WTC11 (cell line): ENCODE measurements around the gene TMEM40. TPM values are rescaled to one million over a fixed set of nuclear protein-coding genes. Genes with fewer than 3 reads are reported as not detected.
A peak's percentile ranks its signal among the peaks of the same experiment; 100 is the strongest.

ENCODE experiments used
- ATAC-seq: fragments of 200-7000 bp; cut with Tn5 transposase; 2 replicates; pipeline ENCODE4 v1.10.0; 2021; ENCODE audit warnings: mild to moderate bottlenecking, moderate library complexity
- CTCF ChIA-PET: fragments of 300-600 bp; sonication (Branson Sonifier 250); formaldehyde crosslinking; loops from one replicate; lab custom pipeline; 2021; ENCODE audit warnings: antibody characterized with exemption; lab: Charles Lee
- POLR2A ChIA-PET: fragments of 350-600 bp; sonication (Branson Sonifier 250); formaldehyde crosslinking; loops from one replicate; lab custom pipeline; 2021; ENCODE audit warnings: antibody characterized with exemption; lab: Charles Lee
- DNase-seq: peaks from one replicate; pipeline ENCODE4 v3.0.0; 2021; ENCODE audit warnings: low spot score
- H3K27ac Mint-ChIP-seq: 2 replicates; pipeline ENCODE4 v1.8.0; 2021; ENCODE audit warnings: mixed read lengths
- H3K27me3 Mint-ChIP-seq: 2 replicates; pipeline ENCODE4 v1.8.0; 2021; ENCODE audit warnings: low read depth, mild to moderate bottlenecking, moderate library complexity, mixed read lengths
- H3K36me3 Mint-ChIP-seq: 2 replicates; pipeline ENCODE4 v1.8.0; 2021; ENCODE audit warnings: mixed read lengths
- H3K4me1 Mint-ChIP-seq: 2 replicates; pipeline ENCODE4 v1.8.0; 2022; ENCODE audit warnings: mixed read lengths
- H3K4me3 Mint-ChIP-seq: 2 replicates; pipeline ENCODE4 v1.8.0; 2021; ENCODE audit warnings: mild to moderate bottlenecking, moderate library complexity, mixed read lengths
- H3K9me3 Mint-ChIP-seq: 2 replicates; pipeline ENCODE4 v1.8.0; 2021; ENCODE audit warnings: mixed read lengths
- CBFB ChIP-seq: sonication (generic); formaldehyde crosslinking; IDR thresholded peaks from 2 replicates; pipeline ENCODE4 v1.8.1; 2022; ENCODE audit warnings: mild to moderate bottlenecking, low read depth, missing genetic modification reagents
- CREM ChIP-seq: sonication (generic); formaldehyde crosslinking; IDR thresholded peaks from 2 replicates; pipeline ENCODE4 v1.8.1; 2022; ENCODE audit warnings: mild to moderate bottlenecking, missing genetic modification reagents, moderate library complexity
- FOXJ3 ChIP-seq: sonication (generic); formaldehyde crosslinking; IDR thresholded peaks from 2 replicates; pipeline ENCODE4 v1.9.0; 2021; ENCODE audit warnings: missing genetic modification reagents, mild to moderate bottlenecking, borderline replicate concordance
- JAZF1 ChIP-seq: fragments of 250-450 bp; sonication (Bioruptor Pico); IDR thresholded peaks from 2 replicates; pipeline ENCODE4 v1.9.0; 2021; ENCODE audit warnings: moderate library complexity, mild to moderate bottlenecking, inconsistent platforms
- NFATC4 ChIP-seq: fragments of 250-450 bp; sonication (Bioruptor Pico); IDR thresholded peaks from 2 replicates; pipeline ENCODE4 v1.9.0; 2021; ENCODE audit warnings: mild to moderate bottlenecking
- NFYB ChIP-seq: sonication (generic); formaldehyde crosslinking; conservative IDR thresholded peaks from 2 replicates; pipeline ENCODE4 v1.8.0; 2022; ENCODE audit warnings: low read depth, missing genetic modification reagents
- PREB ChIP-seq: sonication (generic); formaldehyde crosslinking; IDR thresholded peaks from 2 replicates; pipeline ENCODE4 v1.8.1; 2022; ENCODE audit warnings: mild to moderate bottlenecking, missing genetic modification reagents, moderate library complexity, borderline replicate concordance
- ZNF121 ChIP-seq: sonication (generic); formaldehyde crosslinking; IDR thresholded peaks from 2 replicates; pipeline ENCODE4 v1.8.0; 2023; ENCODE audit warnings: missing genetic modification reagents
- ZNF423 ChIP-seq: fragments of 250-450 bp; sonication (Bioruptor Pico); IDR thresholded peaks from 2 replicates; pipeline ENCODE4 v2.1.2; 2022; ENCODE audit warnings: mild to moderate bottlenecking, moderate library complexity
- total RNA-seq: library from RNA; stranded (reverse); gene quantifications from 3 replicates; pipeline ENCODE4 v1.2.3, GENCODE V29; 2021
- TF ChIP-seq, protein P1 (sequence below): sonication (generic); formaldehyde crosslinking; conservative IDR thresholded peaks from 2 replicates; pipeline ENCODE4 v1.8.1; 2022; ENCODE audit warnings: mild to moderate bottlenecking, missing genetic modification reagents
- TF ChIP-seq, protein P2 (sequence below): sonication (generic); formaldehyde crosslinking; IDR thresholded peaks from 2 replicates; pipeline ENCODE4 v1.8.1; 2023; ENCODE audit warnings: mild to moderate bottlenecking, missing genetic modification reagents
- TF ChIP-seq, protein P3 (sequence below): sonication (generic); formaldehyde crosslinking; conservative IDR thresholded peaks from 2 replicates; pipeline ENCODE4 v1.8.1; 2023; ENCODE audit warnings: mild to moderate bottlenecking, low read depth, missing genetic modification reagents, moderate library complexity
- TF ChIP-seq, protein P4 (sequence below): fragments of 250-450 bp; sonication (Bioruptor Pico); IDR thresholded peaks from 2 replicates; pipeline ENCODE4 v2.1.2; 2022; ENCODE audit warnings: mild to moderate bottlenecking, moderate library complexity

Gene TMEM40
- total RNA-seq, 1 experiment from 2014 or later, result 0.17 TPM

GRCh38 chr3:12742330-12743107, 16.5 kb downstream of the TMEM40 start (continued):
- TF ChIP-seq, protein P1, sequence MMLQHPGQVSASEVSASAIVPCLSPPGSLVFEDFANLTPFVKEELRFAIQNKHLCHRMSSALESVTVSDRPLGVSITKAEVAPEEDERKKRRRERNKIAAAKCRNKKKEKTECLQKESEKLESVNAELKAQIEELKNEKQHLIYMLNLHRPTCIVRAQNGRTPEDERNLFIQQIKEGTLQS (CRISPR knock-in tag), result no peak
- TF ChIP-seq ZNF423 (no peak), CREM (CRISPR knock-in tag) (no peak), CBFB (CRISPR knock-in tag) (no peak)
- TF ChIP-seq, protein P2, sequence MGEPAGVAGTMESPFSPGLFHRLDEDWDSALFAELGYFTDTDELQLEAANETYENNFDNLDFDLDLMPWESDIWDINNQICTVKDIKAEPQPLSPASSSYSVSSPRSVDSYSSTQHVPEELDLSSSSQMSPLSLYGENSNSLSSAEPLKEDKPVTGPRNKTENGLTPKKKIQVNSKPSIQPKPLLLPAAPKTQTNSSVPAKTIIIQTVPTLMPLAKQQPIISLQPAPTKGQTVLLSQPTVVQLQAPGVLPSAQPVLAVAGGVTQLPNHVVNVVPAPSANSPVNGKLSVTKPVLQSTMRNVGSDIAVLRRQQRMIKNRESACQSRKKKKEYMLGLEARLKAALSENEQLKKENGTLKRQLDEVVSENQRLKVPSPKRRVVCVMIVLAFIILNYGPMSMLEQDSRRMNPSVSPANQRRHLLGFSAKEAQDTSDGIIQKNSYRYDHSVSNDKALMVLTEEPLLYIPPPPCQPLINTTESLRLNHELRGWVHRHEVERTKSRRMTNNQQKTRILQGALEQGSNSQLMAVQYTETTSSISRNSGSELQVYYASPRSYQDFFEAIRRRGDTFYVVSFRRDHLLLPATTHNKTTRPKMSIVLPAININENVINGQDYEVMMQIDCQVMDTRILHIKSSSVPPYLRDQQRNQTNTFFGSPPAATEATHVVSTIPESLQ (CRISPR knock-in tag), result no peak

GRCh38 chr3:12741209-12741608, 17.9 kb downstream of the TMEM40 start:
- Mint-ChIP-seq H3K36me3 (no peaks in the 10 kb centered on the region), H3K9me3 (no peaks in the 10 kb centered on the region), H3K27me3 (no peaks in the 10 kb centered on the region; the same call in 1 of the 2 replicates), H3K4me3 (no peak overlapping the region), H3K4me1 (peaks cover 4% of the 10 kb centered on the region), H3K27ac (peak overlapping the region; percentile 28; the same call in 1 of the 2 replicates)
- TF ChIP-seq, protein P3, sequence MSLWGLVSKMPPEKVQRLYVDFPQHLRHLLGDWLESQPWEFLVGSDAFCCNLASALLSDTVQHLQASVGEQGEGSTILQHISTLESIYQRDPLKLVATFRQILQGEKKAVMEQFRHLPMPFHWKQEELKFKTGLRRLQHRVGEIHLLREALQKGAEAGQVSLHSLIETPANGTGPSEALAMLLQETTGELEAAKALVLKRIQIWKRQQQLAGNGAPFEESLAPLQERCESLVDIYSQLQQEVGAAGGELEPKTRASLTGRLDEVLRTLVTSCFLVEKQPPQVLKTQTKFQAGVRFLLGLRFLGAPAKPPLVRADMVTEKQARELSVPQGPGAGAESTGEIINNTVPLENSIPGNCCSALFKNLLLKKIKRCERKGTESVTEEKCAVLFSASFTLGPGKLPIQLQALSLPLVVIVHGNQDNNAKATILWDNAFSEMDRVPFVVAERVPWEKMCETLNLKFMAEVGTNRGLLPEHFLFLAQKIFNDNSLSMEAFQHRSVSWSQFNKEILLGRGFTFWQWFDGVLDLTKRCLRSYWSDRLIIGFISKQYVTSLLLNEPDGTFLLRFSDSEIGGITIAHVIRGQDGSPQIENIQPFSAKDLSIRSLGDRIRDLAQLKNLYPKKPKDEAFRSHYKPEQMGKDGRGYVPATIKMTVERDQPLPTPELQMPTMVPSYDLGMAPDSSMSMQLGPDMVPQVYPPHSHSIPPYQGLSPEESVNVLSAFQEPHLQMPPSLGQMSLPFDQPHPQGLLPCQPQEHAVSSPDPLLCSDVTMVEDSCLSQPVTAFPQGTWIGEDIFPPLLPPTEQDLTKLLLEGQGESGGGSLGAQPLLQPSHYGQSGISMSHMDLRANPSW (CRISPR knock-in tag), result no peak
- TF ChIP-seq NFYB (CRISPR knock-in tag) (no peak), CREM (CRISPR knock-in tag) (no peak), JAZF1 (CRISPR knock-in tag) (no peak), ZNF121 (CRISPR knock-in tag) (no peak)
- ChIA-PET CTCF (interaction anchor here (0.6 to 1.1 kb wide), 2 partner anchors 21 to 49 kb away, joined by 3 read pairs; no protein-coding TSS in a partner anchor), POLR2A (no interaction called here)
- no peak for DNase-seq
- no peak for ATAC-seq

- CTCF ChIA-PET, result interaction anchor here (1.2 kb wide), 1 partner anchor 31 kb away, joined by 3 read pairs; no protein-coding TSS in a partner anchor
- H3K4me3 Mint-ChIP-seq, result no peak overlapping the region
- H3K9me3 Mint-ChIP-seq, result peaks cover under 1% of the 10 kb centered on the region
- POLR2A ChIA-PET, result interaction anchor here (0.6 kb wide), 1 partner anchor 492 kb away, joined by 3 read pairs; no protein-coding TSS in a partner anchor
- H3K27ac Mint-ChIP-seq, result peak overlapping the region; percentile 37; the same call in 1 of the 2 replicates
- no peaks in the 10 kb centered on the region for H3K36me3 Mint-ChIP-seq
- ATAC-seq, result peak; percentile 66
- H3K27me3 Mint-ChIP-seq, result no peaks in the 10 kb centered on the region
- TF ChIP-seq, protein P4, sequence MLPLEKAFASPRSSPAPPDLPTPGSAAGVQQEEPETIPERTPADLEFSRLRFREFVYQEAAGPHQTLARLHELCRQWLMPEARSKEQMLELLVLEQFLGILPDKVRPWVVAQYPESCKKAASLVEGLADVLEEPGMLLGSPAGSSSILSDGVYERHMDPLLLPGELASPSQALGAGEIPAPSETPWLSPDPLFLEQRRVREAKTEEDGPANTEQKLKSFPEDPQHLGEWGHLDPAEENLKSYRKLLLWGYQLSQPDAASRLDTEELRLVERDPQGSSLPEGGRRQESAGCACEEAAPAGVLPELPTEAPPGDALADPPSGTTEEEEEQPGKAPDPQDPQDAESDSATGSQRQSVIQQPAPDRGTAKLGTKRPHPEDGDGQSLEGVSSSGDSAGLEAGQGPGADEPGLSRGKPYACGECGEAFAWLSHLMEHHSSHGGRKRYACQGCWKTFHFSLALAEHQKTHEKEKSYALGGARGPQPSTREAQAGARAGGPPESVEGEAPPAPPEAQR (CRISPR knock-in tag), result no peak
- TF ChIP-seq NFATC4 (CRISPR knock-in tag) (no peak), PREB (no peak), FOXJ3 (no peak)
- peaks cover 4% of the 10 kb centered on the region for H3K4me1 Mint-ChIP-seq
- no peak for DNase-seq
Measured at GRCh38 chr3:12737833-12738232, 21.2 kb downstream of the TMEM40 start.
